Measurements from ENCODE around the gene MYOM3. TPM values are rescaled to one million over a fixed set of nuclear protein-coding genes. Genes with fewer than 3 reads are reported as not detected.

Gene MYOM3
- total RNA-seq, 1 experiment from 2014 or later, result not detected

DNA sequence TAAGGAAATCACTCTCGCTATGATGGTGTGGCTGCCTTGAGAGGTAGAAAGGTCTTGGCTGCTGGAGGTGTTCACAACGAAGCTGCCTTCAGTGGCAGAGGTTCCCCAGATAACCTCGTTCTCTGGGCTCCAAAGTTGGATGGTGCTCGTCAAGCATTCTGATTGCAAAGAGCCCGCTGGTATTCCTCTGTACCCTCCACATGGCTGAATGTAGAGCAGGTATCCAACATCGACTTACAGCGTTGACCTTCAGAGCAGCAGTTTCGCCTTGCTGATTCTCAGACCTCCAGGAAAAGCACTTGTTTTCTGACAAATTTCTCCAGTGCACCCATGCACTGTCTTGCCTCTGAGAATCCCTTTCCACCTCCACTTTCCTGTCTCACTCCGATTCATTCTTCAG lies 35.3 kb upstream of the MYOM3 start:
- H3K4me3 ChIP-seq (ENCODE audit: low read depth, low read length, poor library complexity, severe bottlenecking), result no peak overlapping the region
- no peaks in the 10 kb centered on the region for H3K9me3 ChIP-seq (ENCODE audit: low read depth, low read length, poor library complexity, severe bottlenecking)
- no peaks in the 10 kb centered on the region for H3K36me3 ChIP-seq (ENCODE audit: insufficient read depth, low read length, poor library complexity, severe bottlenecking)
- intact Hi-C loops (cut with micrococcal nuclease; ENCODE audit: unreplicated experiment), result no loop called here
- H3K27me3 ChIP-seq (replicated peaks; ENCODE audit: insufficient read depth, low read depth, low read length, poor library complexity), result no peaks in the 10 kb centered on the region
- ChIA-PET CTCF (no interaction called here), POLR2A (ENCODE audit: low non-redundant PET) (no interaction called here)
- no peak overlapping the region for H3K27ac ChIP-seq (ENCODE audit: low read depth, low read length, poor library complexity, severe bottlenecking)
- TF ChIP-seq, protein P1, sequence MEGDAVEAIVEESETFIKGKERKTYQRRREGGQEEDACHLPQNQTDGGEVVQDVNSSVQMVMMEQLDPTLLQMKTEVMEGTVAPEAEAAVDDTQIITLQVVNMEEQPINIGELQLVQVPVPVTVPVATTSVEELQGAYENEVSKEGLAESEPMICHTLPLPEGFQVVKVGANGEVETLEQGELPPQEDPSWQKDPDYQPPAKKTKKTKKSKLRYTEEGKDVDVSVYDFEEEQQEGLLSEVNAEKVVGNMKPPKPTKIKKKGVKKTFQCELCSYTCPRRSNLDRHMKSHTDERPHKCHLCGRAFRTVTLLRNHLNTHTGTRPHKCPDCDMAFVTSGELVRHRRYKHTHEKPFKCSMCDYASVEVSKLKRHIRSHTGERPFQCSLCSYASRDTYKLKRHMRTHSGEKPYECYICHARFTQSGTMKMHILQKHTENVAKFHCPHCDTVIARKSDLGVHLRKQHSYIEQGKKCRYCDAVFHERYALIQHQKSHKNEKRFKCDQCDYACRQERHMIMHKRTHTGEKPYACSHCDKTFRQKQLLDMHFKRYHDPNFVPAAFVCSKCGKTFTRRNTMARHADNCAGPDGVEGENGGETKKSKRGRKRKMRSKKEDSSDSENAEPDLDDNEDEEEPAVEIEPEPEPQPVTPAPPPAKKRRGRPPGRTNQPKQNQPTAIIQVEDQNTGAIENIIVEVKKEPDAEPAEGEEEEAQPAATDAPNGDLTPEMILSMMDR (conservative IDR thresholded peaks at IDR 0.05; ENCODE audit: low read depth, low read length), result no peak
- no peak for TF ChIP-seq EZH2 (IDR thresholded peaks at IDR 0.05; ENCODE audit: borderline replicate concordance, low read depth, low read length, poor library complexity, severe bottlenecking)
- H3K4me1 ChIP-seq (ENCODE audit: insufficient read depth, low read length, poor library complexity, severe bottlenecking), result peaks cover 4% of the 10 kb centered on the region
- BruUV-seq (replicated peaks), result no TSS peak
- no peak for DNase-seq (ENCODE audit: low spot score)

DNA sequence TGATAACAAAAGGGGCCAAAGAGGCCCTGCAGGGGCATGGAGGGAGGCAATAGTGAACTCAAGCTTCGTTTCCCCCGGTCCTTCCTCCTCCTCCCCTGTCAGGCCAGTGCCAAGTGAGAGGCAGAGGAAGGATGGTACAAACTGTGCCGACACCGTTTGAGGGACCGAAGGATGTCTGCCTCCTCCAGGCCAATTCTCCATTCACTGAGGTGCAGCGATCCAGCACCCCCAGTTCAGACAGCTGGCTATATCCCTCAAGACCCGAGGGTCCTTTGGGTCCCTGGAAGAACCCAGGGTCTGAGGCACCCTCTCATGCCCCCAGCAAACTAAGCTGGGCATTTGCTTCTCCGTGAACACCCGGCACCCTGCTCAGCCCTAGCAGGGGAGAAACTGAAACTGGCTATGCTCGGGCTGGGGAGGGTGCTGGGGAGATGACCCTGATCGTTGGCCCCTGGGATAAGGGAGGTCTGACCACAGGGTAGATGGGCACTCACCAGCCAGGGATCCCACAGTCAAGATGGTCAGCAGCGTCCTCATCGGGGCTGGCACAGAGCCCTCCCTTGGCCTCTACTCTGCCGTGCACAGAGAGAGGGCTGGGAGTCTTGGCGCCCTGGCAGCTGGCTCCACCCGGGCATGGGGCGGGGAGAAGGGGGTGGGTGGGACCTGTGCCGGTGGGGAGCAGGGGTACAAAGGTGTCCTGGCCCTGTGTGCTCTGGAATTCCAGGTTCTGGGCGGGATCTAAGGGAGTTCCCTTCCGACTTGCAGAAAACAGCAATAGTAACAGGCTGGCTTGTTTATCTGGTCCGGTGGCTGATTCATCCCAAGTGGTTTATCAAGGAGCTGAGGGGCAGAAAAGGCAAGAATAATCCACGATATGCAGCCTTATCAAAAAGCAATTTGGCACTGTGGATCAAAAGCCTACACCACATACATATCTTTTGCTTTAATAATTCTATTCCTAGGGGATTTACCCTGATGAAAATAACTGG lies 30.9 kb upstream of the MYOM3 start, which contains the start of gene IL22RA1:
Gene IL22RA1, minus strand, starts transcription at position 595 of the 989 bp plus-strand sequence. Its CDS starts 58 bp downstream, at position 537.
- Histone ChIP-seq H3K27ac (ENCODE audit: low read depth, low read length, poor library complexity, severe bottlenecking) (no peak within 1 kb of the TSS), H3K27me3 (replicated peaks; ENCODE audit: insufficient read depth, low read depth, low read length, poor library complexity) (no peaks in the 10 kb centered on the region), H3K9me3 (ENCODE audit: low read depth, low read length, poor library complexity, severe bottlenecking) (no peaks in the 10 kb centered on the region), H3K4me3 (ENCODE audit: low read depth, low read length, poor library complexity, severe bottlenecking) (peak within 1 kb of the TSS; percentile 39), H3K4me1 (ENCODE audit: insufficient read depth, low read length, poor library complexity, severe bottlenecking) (no peaks in the 10 kb centered on the region), H3K36me3 (ENCODE audit: insufficient read depth, low read length, poor library complexity, severe bottlenecking) (no peaks in the 10 kb centered on the region)
- no TSS peak for BruUV-seq (replicated peaks)
- no peak for DNase-seq (ENCODE audit: low spot score)
- POLR2A ChIA-PET (ENCODE audit: low non-redundant PET), result no interaction called here
- intact Hi-C loops (cut with micrococcal nuclease; ENCODE audit: unreplicated experiment), result no loop called here
- TF ChIP-seq, protein P1 (conservative IDR thresholded peaks at IDR 0.05; ENCODE audit: low read depth, low read length), result no peak
- no peak for TF ChIP-seq EZH2 (IDR thresholded peaks at IDR 0.05; ENCODE audit: borderline replicate concordance, low read depth, low read length, poor library complexity, severe bottlenecking)
- CTCF ChIA-PET, result no interaction called here

DNA sequence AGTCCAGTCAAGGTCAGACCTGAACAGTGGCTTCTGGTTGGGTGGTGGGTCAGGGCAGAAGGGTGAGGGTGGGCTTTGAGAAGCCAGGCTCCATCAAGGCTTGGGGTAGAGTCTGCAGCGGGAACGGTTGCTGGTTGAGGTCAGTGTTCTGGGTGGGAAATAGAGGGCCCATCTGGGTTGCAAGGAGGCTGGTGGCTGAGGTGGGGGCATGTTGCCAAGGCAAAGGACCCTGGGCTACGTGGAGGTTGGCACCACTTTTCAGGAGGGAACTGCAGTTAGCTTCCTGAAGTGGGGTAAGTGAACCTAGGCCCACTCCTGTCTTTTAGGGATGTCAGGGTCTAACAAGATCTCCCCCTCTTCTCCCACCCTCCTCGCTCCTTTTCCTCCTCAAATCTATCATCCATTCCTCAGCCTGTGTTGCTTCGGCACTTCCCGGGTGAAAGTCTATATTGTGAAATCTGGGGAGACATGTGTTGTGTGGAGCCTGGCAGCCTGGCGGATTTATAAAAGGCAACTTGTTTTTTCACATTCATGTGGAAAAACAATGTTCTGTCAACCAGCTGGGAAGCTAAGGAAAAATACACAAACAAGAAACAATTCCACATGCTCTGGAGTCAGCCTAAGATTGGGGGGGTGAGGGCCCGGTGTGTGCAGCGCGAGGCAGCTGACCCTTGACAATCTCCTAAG lies 29.5 kb upstream of the MYOM3 start:
- ChIA-PET CTCF (no interaction called here), POLR2A (ENCODE audit: low non-redundant PET) (no interaction called here)
- H3K36me3 ChIP-seq (ENCODE audit: insufficient read depth, low read length, poor library complexity, severe bottlenecking), result no peaks in the 10 kb centered on the region
- H3K27me3 ChIP-seq (replicated peaks; ENCODE audit: insufficient read depth, low read depth, low read length, poor library complexity), result no peaks in the 10 kb centered on the region
- intact Hi-C loops (cut with micrococcal nuclease; ENCODE audit: unreplicated experiment), result no loop called here
- no TSS peak for BruUV-seq (replicated peaks)
- no peaks in the 10 kb centered on the region for H3K9me3 ChIP-seq (ENCODE audit: low read depth, low read length, poor library complexity, severe bottlenecking)
- TF ChIP-seq EZH2 (IDR thresholded peaks at IDR 0.05; ENCODE audit: borderline replicate concordance, low read depth, low read length, poor library complexity, severe bottlenecking), result no peak
- TF ChIP-seq, protein P1 (conservative IDR thresholded peaks at IDR 0.05; ENCODE audit: low read depth, low read length), result no peak
- H3K4me3 ChIP-seq (ENCODE audit: low read depth, low read length, poor library complexity, severe bottlenecking), result no peak overlapping the region
- H3K4me1 ChIP-seq (ENCODE audit: insufficient read depth, low read length, poor library complexity, severe bottlenecking), result no peaks in the 10 kb centered on the region
- no peak overlapping the region for H3K27ac ChIP-seq (ENCODE audit: low read depth, low read length, poor library complexity, severe bottlenecking)
- no peak for DNase-seq (ENCODE audit: low spot score)

Measured in A673 (cell line).